GM12878 (cell line): Measurements from ENCODE around the gene DNAJC13. TPM values are rescaled to one million over a fixed set of nuclear protein-coding genes. Genes with fewer than 3 reads are reported as not detected.

Source experiments
- ATAC-seq: fragments of 200-7000 bp; cut with Tn5 transposase; 3 replicates; pipeline ENCODE4 v1.9.1; 2020; ENCODE audit warnings: mild to moderate bottlenecking, moderate library complexity
- BruUV-seq: library from RNA; stranded (reverse); fragments of 400-500 nt; replicated peaks from 2 replicates; lab custom pipeline; 2021; lab: Mats Ljungman, UMichigan
- CTCF ChIA-PET: fragments of 300-600 bp; sonication (Branson Sonifier 250); formaldehyde crosslinking; extraction: SDS; loops from one replicate; lab custom pipeline; 2021; ENCODE audit warnings: inconsistent platforms; lab: Yijun Ruan, JAX
- POLR2A ChIA-PET: fragments of 350-600 bp; formaldehyde crosslinking; extraction: SDS; loops from one replicate; lab custom pipeline; 2021; ENCODE audit warnings: inconsistent platforms; lab: Charles Lee
- RAD21 ChIA-PET: fragments of 300-600 bp; sonication (Branson Sonifier 250); formaldehyde crosslinking; loops from one replicate; lab custom pipeline; 2023; ENCODE audit warnings: antibody characterized with exemption; ENCODE audit not compliant: unreplicated experiment; lab: Charles Lee
- SMC1A ChIA-PET: fragments of 300-600 bp; sonication (Branson Sonifier 250); formaldehyde crosslinking; loops from one replicate; lab custom pipeline; 2023; ENCODE audit not compliant: unreplicated experiment, uncharacterized antibody; lab: Charles Lee
- DNase-seq: peaks from one replicate; pipeline ENCODE4 v3.0.0-alpha.2; 2011; ENCODE audit warnings: low read depth, low spot score
- FAIRE-seq: peaks from 3 replicates; lab custom pipeline; 2011; peaks lifted over from hg19 to GRCh38; lab: Jason Lieb, UNC
- H2AFZ ChIP-seq: 2 replicates; pipeline ENCODE4 v1.6.0; 2011; ENCODE audit warnings: low read depth, low read length, control low read depth; ENCODE audit not compliant: control insufficient read depth
- H3K27ac ChIP-seq: 2 replicates; pipeline ENCODE4 v1.5.1; 2011; ENCODE audit warnings: control low read depth; ENCODE audit not compliant: control insufficient read depth, insufficient read depth
- H3K27me3 ChIP-seq, 2 experiments: replicated peaks in 1 of 2; 2 replicates each; pipeline versions ENCODE4 v1.6.0 to v1.6.1; 2011; ENCODE audit warnings: low read length in 1 of 2; ENCODE audit not compliant: control insufficient read depth in 2 of 2, insufficient read depth in 2 of 2
- H3K36me3 ChIP-seq, 2 experiments: 2 replicates each; pipeline ENCODE4 v1.5.1; 2011; ENCODE audit warnings: low read length in 1 of 2; ENCODE audit not compliant: control insufficient read depth in 2 of 2, insufficient read depth in 2 of 2
- H3K4me1 ChIP-seq: 2 replicates; pipeline ENCODE4 v1.6.1; 2011; ENCODE audit warnings: mild to moderate bottlenecking, low read length, moderate library complexity, mixed read lengths; ENCODE audit not compliant: control insufficient read depth, insufficient read depth
- H3K4me2 ChIP-seq: 2 replicates; pipeline ENCODE4 v1.6.0; 2011; ENCODE audit warnings: control low read depth; ENCODE audit not compliant: control insufficient read depth, insufficient read depth
- H3K4me3 ChIP-seq: fragments of 200-600 bp; sonication (generic); 2 replicates; pipeline ENCODE4 v1.5.1; 2016
- H3K79me2 ChIP-seq: 2 replicates; pipeline ENCODE4 v1.6.0; 2011; ENCODE audit warnings: low read length; ENCODE audit not compliant: control insufficient read depth, insufficient read depth
- H3K9ac ChIP-seq: 2 replicates; pipeline ENCODE4 v1.8.0; 2011; ENCODE audit warnings: low read length, control low read depth, mixed read lengths; ENCODE audit not compliant: control insufficient read depth, insufficient read depth
- H3K9me3 ChIP-seq: replicated peaks from 3 replicates; pipeline ENCODE4 v1.5.1; 2011; ENCODE audit warnings: mild to moderate bottlenecking, low read length; ENCODE audit not compliant: control insufficient read depth, insufficient read depth
- H4K20me1 ChIP-seq: 2 replicates; pipeline ENCODE4 v1.6.0; 2011; ENCODE audit not compliant: control insufficient read depth, insufficient read depth
- BRCA1 ChIP-seq: IDR thresholded peaks from 2 replicates; pipeline ENCODE4 v1.6.1; 2011; ENCODE audit warnings: low read depth, low read length, improper control_type of control experiment
- CEBPB ChIP-seq, 2 experiments: fragments of 150-350 bp in 1 of 2; IDR thresholded peaks; 2 replicates each; pipeline ENCODE4 v1.6.1; 2012 to 2014; ENCODE audit warnings: low read depth in 2 of 2, low read length in 2 of 2, borderline replicate concordance in 1 of 2, inconsistent platforms in 1 of 2
- CEBPZ ChIP-seq: fragments of 150-350 bp; IDR thresholded peaks from 2 replicates; pipeline ENCODE4 v1.6.1; 2016; ENCODE audit warnings: low read depth, low read length
- CHD4 ChIP-seq: fragments of 200-600 bp; sonication (generic); IDR thresholded peaks from 2 replicates; pipeline ENCODE4 v1.6.1; 2016; ENCODE audit warnings: mild to moderate bottlenecking
- ESRRA ChIP-seq: IDR thresholded peaks from 2 replicates; pipeline ENCODE4 v1.6.1; 2012; ENCODE audit warnings: mild to moderate bottlenecking, low read length, improper control_type of control experiment
- EZH2 ChIP-seq: IDR thresholded peaks from 2 replicates; pipeline ENCODE4 v1.6.1; 2012; ENCODE audit warnings: low read depth, mild to moderate bottlenecking, control low read depth, inconsistent platforms, low read length, borderline replicate concordance; ENCODE audit not compliant: control insufficient read depth
- PBX3 ChIP-seq: IDR thresholded peaks from 2 replicates; pipeline ENCODE4 v1.6.1; 2011; ENCODE audit warnings: mild to moderate bottlenecking, low read depth, low read length, moderate library complexity; ENCODE audit not compliant: insufficient replicate concordance
- RCOR1 ChIP-seq: conservative IDR thresholded peaks from 2 replicates; pipeline ENCODE4 v1.6.1; 2012; ENCODE audit warnings: low read depth, low read length, improper control_type of control experiment
- TAF1 ChIP-seq: IDR thresholded peaks from 2 replicates; pipeline ENCODE4 v1.6.1; 2011; ENCODE audit warnings: mild to moderate bottlenecking, low read depth, low read length, borderline replicate concordance
- ZBED1 ChIP-seq: IDR thresholded peaks from 2 replicates; pipeline ENCODE4 v1.6.1; 2016; ENCODE audit warnings: borderline replicate concordance
- ZNF622 ChIP-seq: fragments of 450-650 bp; IDR thresholded peaks from 2 replicates; pipeline ENCODE4 v1.6.1; 2017; ENCODE audit warnings: mild to moderate bottlenecking, inconsistent platforms
- WGBS: methylation state at CpG from one replicate; pipeline ENCODE4 v1.1.6; 2016; ENCODE audit warnings: low lambda C conversion rate; ENCODE audit not compliant: insufficient replicate concordance, insufficient coverage; ENCODE audit errors: missing lambda C conversion rate; 5-methylcytosine and 5-hydroxymethylcytosine counted together
- in situ Hi-C: fragments of 300-500 bp; cut with MboI; formaldehyde crosslinking; loops from 9 replicates; pipeline ENCODE4 v1.14.3; 2018; ENCODE audit warnings: mixed read lengths
- intact Hi-C: fragments of 100-400 bp; cut with micrococcal nuclease; formaldehyde crosslinking; loops from one replicate; pipeline ENCODE4 v1.14.2; 2022; ENCODE audit not compliant: unreplicated experiment
- polyA plus RNA-seq, 11 experiments: library from polyadenylated mRNA; depleted of rRNA in 4 of 11; unstranded in 6 of 11; stranded (reverse) in 5 of 11; fragments of >200 nt; fragmentation: Nextera tagmentation in 4 of 11; fragmentation: Illumina TruSeq in 1 of 11; extraction: Ambion mirVana in 4 of 11; extraction: Trizol in 1 of 11; gene quantifications; 1 replicate in 1 of 11; 2 replicates in 10 of 11; pipeline versions ENCODE4 v1.2.1 to v1.2.3, GENCODE V29; 2011 to 2016; ENCODE audit warnings: inconsistent platforms in 2 of 11, missing spikeins in 2 of 11, low read depth in 1 of 11
- total RNA-seq, 4 experiments: library from RNA; depleted of rRNA in 3 of 4; stranded (reverse); fragments of >200 nt in 3 of 4; fragmentation: Illumina TruSeq in 1 of 4; extraction: Trizol in 1 of 4; gene quantifications; 2 replicates each; pipeline versions ENCODE4 v1.2.1 to v1.2.3, GENCODE V29; 2013 to 2021

The DNAJC13 gene
- total and polyA plus RNA-seq, 10 of the 15 experiments (the other 5 are each of a cell fraction or from before 2014, with no cell fraction given) = 8.3 to 33.9 (median 17.0) TPM

GRCh38 chr3:132405188-132405587, 12.1 kb upstream of the DNAJC13 start:
- ChIA-PET RAD21 (no interaction called here), CTCF (interaction anchor here (1.1 to 1.2 kb wide), 2 partner anchors 63 to 131 kb away, joined by 3 to 4 read pairs; no protein-coding TSS in a partner anchor), POLR2A (no interaction called here), SMC1A (interaction anchor here (0.9 to 1.3 kb wide), 5 partner anchors 8 to 62 kb away, joined by 3 to 6 read pairs (median 3); partner anchors contain the start of gene DNAJC13)
- Histone ChIP-seq H3K9ac (no peak overlapping the region), H3K36me3 (no peaks in the 10 kb centered on the region), H3K9me3 (no peaks in the 10 kb centered on the region), H2AFZ (no peak overlapping the region), H3K4me3 (no peak overlapping the region), H3K4me1 (peaks cover 5% of the 10 kb centered on the region; the same call in 1 of the 2 replicates), H3K4me2 (no peak overlapping the region), H3K27ac (no peak overlapping the region), H3K27me3 (no peaks in the 10 kb centered on the region; a peak in 1 of 4 replicates), H3K79me2 (no peaks in the 10 kb centered on the region), H4K20me1 (no peaks in the 10 kb centered on the region)
- no peak for TF ChIP-seq TAF1
- TF ChIP-seq BRCA1 = no peak
- no peak for TF ChIP-seq CHD4
- BruUV-seq = no TSS peak
- in situ Hi-C loops = no loop called here
- intact Hi-C loops = no loop called here
- WGBS = 48% methylated on average over 1 of the region's 1 CpG
- ATAC-seq (no peak), FAIRE-seq (no peak), DNase-seq (no peak)

- ChIA-PET POLR2A (interaction anchor here (0.8 kb wide), 1 partner anchor 11 kb away, joined by 3 read pairs; the partner anchor contains the start of gene DNAJC13), RAD21 (no interaction called here), SMC1A (interaction anchor here (0.9 to 1.3 kb wide), 4 partner anchors 8 to 63 kb away, joined by 3 to 6 read pairs (median 3); partner anchors contain the start of gene DNAJC13), CTCF (interaction anchor here (0.9 to 1.2 kb wide), 4 partner anchors 54 to 237 kb away, joined by 3 to 4 read pairs (median 4); no protein-coding TSS in a partner anchor)
- Histone ChIP-seq H3K4me1 (peaks cover 5% of the 10 kb centered on the region; the same call in 1 of the 2 replicates), H4K20me1 (no peaks in the 10 kb centered on the region), H3K27me3 (no peaks in the 10 kb centered on the region; a peak in 1 of 4 replicates), H3K79me2 (no peaks in the 10 kb centered on the region), H3K36me3 (no peaks in the 10 kb centered on the region), H3K9ac (no peak overlapping the region), H3K9me3 (no peaks in the 10 kb centered on the region), H3K4me2 (no peak overlapping the region), H3K27ac (no peak overlapping the region), H2AFZ (no peak overlapping the region; the same call in 1 of the 2 replicates), H3K4me3 (0 out of 2 replicates have a peak overlapping the region, but pooled peaks have one; percentile 8)
- BruUV-seq = no TSS peak
- 59% methylated on average over 4 of the region's 4 CpGs for WGBS
- DNase-seq = no peak
- peak; percentile 31; the same call in 1 of the 3 replicates for ATAC-seq
- in situ Hi-C loops (no loop called here), intact Hi-C loops (no loop called here)
- peak; percentile 38 for FAIRE-seq
- no peak for TF ChIP-seq ESRRA
- TF ChIP-seq CEBPB (IDR thresholded peaks at IDR 0.05; ENCODE audit: borderline replicate concordance in 1 of 2, low read depth in 2 of 2, low read length in 2 of 2) = no peak
- TF ChIP-seq EZH2 = no peak
- TF ChIP-seq PBX3 = no peak
- TF ChIP-seq ZNF622 = no peak
- no peak for TF ChIP-seq ZBED1
- no peak for TF ChIP-seq CEBPZ
- TF ChIP-seq RCOR1 = no peak
Measured at GRCh38 chr3:132405609-132406299, 11.5 kb upstream of the DNAJC13 start.
